Thymus (tissue), 11 donors: Measurements from ENCODE around the gene FAM186B. TPM values are rescaled to one million over a fixed set of nuclear protein-coding genes. Genes with fewer than 3 reads are reported as not detected.

Experiments
- DNase-seq, 9 donors: peaks; one replicate each; pipeline ENCODE4 v3.0.0-alpha.2; 2013; ENCODE audit warnings: low spot score in 9 of 9, low read depth in 6 of 9, missing footprints in 1 of 9
- H3K27ac ChIP-seq, 2 donors: one replicate each; pipeline ENCODE4 v1.5.1; 2013; ENCODE audit warnings: control low read depth in 1 of 2, low read depth in 1 of 2, low read length in 1 of 2, mild to moderate bottlenecking in 1 of 2, moderate library complexity in 1 of 2
- H3K27me3 ChIP-seq, 2 donors: one replicate each; pipeline ENCODE4 v1.5.1; 2013; ENCODE audit warnings: low read length in 1 of 2; ENCODE audit not compliant: control insufficient read depth in 2 of 2, insufficient read depth in 1 of 2
- H3K36me3 ChIP-seq, 2 donors: one replicate each; pipeline ENCODE4 v1.5.1; 2013; ENCODE audit warnings: low read length in 1 of 2, mild to moderate bottlenecking in 1 of 2, moderate library complexity in 1 of 2; ENCODE audit not compliant: control insufficient read depth in 2 of 2, insufficient read depth in 2 of 2
- H3K4me1 ChIP-seq, 2 donors: one replicate each; pipeline ENCODE4 v1.5.1; 2013; ENCODE audit warnings: low read length in 2 of 2; ENCODE audit not compliant: control insufficient read depth in 2 of 2, insufficient read depth in 2 of 2
- H3K4me3 ChIP-seq, 2 donors: one replicate each; pipeline ENCODE4 v1.5.1; 2013; ENCODE audit warnings: low read length in 2 of 2, control low read depth in 1 of 2, mild to moderate bottlenecking in 1 of 2
- H3K9me3 ChIP-seq, 2 donors: one replicate each; pipeline ENCODE4 v1.5.1; 2013; ENCODE audit warnings: low read length in 1 of 2, mild to moderate bottlenecking in 1 of 2; ENCODE audit not compliant: control insufficient read depth in 2 of 2, insufficient read depth in 1 of 2
- WGBS: extraction: QIAGEN DNeasy Blood & Tissue Kit; methylation state at CpG from one replicate; pipeline ENCODE4 v1.1.7; 2013; 5-methylcytosine and 5-hydroxymethylcytosine counted together
- polyA plus RNA-seq: library from polyadenylated mRNA; stranded (reverse); fragments of 200-250 nt; gene quantifications from one replicate; pipeline ENCODE4 v1.2.3, GENCODE V29; 2013
- total RNA-seq: library from RNA; stranded (reverse); fragments of 120-200 nt; gene quantifications from one replicate; pipeline ENCODE4 v1.2.4, GENCODE V29; 2013
- donor health status: healthy.

The FAM186B gene
- total and polyA plus RNA-seq, 2 donors, result 0.09 TPM

DNA sequence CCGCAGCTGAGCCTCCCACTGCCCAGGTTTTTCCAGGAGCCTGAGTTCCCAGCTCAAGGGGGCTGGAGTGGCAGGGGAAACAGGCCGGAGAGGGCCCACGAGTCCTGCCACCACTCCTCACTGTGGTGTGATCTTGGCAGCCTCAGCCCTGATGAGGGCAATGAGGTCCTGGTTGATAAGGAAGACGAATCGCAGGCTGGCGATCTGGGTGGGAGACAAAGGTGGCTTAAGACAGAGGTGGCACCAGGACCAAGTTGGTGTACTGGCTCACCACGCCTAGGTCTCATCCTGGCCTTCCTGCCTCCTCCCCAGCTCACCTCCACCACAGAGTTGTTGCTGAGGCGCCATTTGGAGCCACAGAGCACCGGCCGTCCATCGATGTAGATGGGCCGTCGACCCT is 46.9 kb downstream of the FAM186B start:
- 90% methylated on average over 13 of the region's 13 CpGs for WGBS
- H3K27me3 ChIP-seq, result no peaks in the 10 kb centered on the region
- H3K9me3 ChIP-seq, result peaks cover 0 to 3% of the 10 kb centered on the region in 2 donors
- H3K36me3 ChIP-seq, result peaks cover 71 to 75% of the 10 kb centered on the region in 2 donors
- no peak overlapping the region for H3K4me3 ChIP-seq
- H3K27ac ChIP-seq, result no peak overlapping the region
- H3K4me1 ChIP-seq, result no peaks in the 10 kb centered on the region
- no peak for DNase-seq

GRCh38 chr12:49557917-49558215 is 47.6 kb downstream of the FAM186B start:
- peaks cover 0 to 4% of the 10 kb centered on the region in 2 donors for H3K27me3 ChIP-seq
- no peaks in the 10 kb centered on the region for H3K4me1 ChIP-seq
- no peak overlapping the region for H3K27ac ChIP-seq
- no peak for DNase-seq
- H3K36me3 ChIP-seq, result peaks cover 64 to 68% of the 10 kb centered on the region in 2 donors
- WGBS, result 94% methylated on average over 7 of the region's 7 CpGs
- H3K9me3 ChIP-seq, result peaks cover 0 to 3% of the 10 kb centered on the region in 2 donors
- no peak overlapping the region for H3K4me3 ChIP-seq

DNA sequence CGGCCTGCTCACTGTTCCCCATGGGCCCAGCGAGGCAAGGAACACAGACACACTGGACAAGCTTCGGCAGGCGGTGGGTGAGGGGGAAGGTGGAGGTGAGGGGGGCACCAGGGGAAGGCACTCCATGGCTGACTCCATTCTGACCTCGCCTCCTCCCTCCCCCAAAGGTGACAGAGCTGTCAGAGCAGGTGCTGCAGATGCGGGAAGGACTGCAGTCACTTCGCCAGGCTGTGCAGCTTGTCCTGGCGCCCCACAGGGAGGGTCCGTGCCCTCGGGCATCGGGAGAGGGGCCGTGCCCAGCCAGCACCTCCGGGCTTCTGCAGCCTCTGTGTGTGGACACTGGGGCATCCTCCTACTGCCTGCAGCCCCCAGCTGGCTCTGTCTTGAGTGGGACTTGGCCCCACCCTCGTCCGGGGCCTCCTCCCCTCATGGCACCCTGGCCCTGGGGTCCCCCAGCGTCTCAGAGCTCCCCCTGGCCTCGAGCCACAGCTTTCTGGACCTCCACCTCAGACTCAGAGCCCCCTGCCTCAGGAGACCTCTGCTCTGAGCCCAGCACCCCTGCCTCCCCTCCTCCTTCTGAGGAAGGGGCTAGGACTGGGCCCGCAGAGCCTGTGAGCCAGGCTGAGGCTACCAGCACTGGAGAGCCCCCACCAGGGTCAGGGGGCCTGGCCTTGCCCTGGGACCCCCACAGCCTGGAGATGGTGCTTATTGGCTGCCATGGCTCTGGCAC is 48.1 kb downstream of the FAM186B start:
- 93% methylated on average over 18 of the region's 18 CpGs for WGBS
- Histone ChIP-seq H3K27ac (no peak overlapping the region), H3K27me3 (peaks cover 0 to 9% of the 10 kb centered on the region in 2 donors), H3K9me3 (peaks cover 0 to 3% of the 10 kb centered on the region in 2 donors), H3K4me1 (no peaks in the 10 kb centered on the region), H3K4me3 (no peak overlapping the region), H3K36me3 (peaks cover 59 to 63% of the 10 kb centered on the region in 2 donors)
- no peak for DNase-seq

DNA sequence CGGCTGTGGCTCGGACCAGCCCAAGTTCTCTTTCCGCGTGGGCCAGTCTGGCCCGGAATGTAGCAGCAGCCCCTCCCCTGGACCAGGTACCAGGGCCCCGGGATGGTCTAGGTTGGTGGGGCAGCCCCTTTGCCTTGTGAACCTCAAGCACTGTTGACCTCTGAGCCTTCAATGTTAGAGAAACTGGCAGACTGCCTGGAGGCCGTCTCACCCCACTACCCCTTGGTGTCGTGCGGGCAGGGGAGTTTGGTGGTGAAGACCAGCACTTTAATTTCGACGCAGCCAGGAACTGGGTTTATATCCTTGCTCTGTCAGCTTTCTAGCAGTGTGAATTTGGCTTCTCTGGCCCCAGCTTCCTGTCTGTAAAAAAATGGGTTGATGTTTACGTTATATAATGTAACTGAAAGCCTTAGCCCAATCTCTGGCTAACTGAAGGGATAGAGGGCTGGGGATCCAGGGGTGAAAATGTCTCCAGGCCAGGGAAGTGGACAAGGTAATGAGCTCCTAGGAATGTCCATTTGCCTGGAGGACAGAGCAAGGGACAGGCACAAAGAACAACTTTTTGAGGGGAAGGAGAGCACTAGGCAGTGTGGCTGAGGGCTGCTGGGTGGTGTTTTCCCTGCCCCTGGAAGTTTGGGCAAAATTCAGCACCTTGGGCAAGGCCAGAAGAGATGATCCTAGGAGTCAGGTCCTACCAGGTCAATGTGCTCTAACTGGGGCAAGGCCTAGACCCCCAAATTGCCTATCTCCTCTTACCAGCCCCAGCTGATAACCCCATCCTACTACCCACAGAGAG is 48.9 kb downstream of the FAM186B start:
- peaks cover 54 to 55% of the 10 kb centered on the region in 2 donors for H3K36me3 ChIP-seq
- no peak for DNase-seq

GRCh38 chr12:49555631-49556390 is 49.6 kb downstream of the FAM186B start:
- Histone ChIP-seq H3K4me3 (no peak overlapping the region), H3K27ac (no peak overlapping the region), H3K9me3 (peaks cover 0 to 3% of the 10 kb centered on the region in 2 donors), H3K4me1 (no peaks in the 10 kb centered on the region), H3K27me3 (peaks cover 3 to 24% of the 10 kb centered on the region in 2 donors), H3K36me3 (peaks cover 48 to 49% of the 10 kb centered on the region in 2 donors)
- no peak for DNase-seq
- WGBS, result 97% methylated on average over 18 of the region's 18 CpGs

More for the DNA sequence above, 48.9 kb downstream of the FAM186B start:
- 81% methylated on average over 12 of the region's 12 CpGs for WGBS
- Histone ChIP-seq H3K4me3 (no peak overlapping the region), H3K9me3 (peaks cover 0 to 3% of the 10 kb centered on the region in 2 donors), H3K4me1 (no peaks in the 10 kb centered on the region), H3K27me3 (peaks cover 0 to 16% of the 10 kb centered on the region in 2 donors), H3K27ac (no peak overlapping the region)

- no peak for DNase-seq
- peaks cover 0 to 1% of the 10 kb centered on the region in 2 donors for H3K9me3 ChIP-seq
- H3K27me3 ChIP-seq, result peaks cover 8 to 39% of the 10 kb centered on the region in 2 donors
- 96% methylated on average over 15 of the region's 15 CpGs for WGBS
- H3K4me3 ChIP-seq, result no peak overlapping the region
- H3K36me3 ChIP-seq, result peaks cover 33% of the 10 kb centered on the region in 2 donors
- H3K4me1 ChIP-seq, result peaks cover 0 to 1% of the 10 kb centered on the region in 2 donors
- no peak overlapping the region for H3K27ac ChIP-seq
Measured at GRCh38 chr12:49554266-49554665, 51.2 kb downstream of the FAM186B start.

DNA sequence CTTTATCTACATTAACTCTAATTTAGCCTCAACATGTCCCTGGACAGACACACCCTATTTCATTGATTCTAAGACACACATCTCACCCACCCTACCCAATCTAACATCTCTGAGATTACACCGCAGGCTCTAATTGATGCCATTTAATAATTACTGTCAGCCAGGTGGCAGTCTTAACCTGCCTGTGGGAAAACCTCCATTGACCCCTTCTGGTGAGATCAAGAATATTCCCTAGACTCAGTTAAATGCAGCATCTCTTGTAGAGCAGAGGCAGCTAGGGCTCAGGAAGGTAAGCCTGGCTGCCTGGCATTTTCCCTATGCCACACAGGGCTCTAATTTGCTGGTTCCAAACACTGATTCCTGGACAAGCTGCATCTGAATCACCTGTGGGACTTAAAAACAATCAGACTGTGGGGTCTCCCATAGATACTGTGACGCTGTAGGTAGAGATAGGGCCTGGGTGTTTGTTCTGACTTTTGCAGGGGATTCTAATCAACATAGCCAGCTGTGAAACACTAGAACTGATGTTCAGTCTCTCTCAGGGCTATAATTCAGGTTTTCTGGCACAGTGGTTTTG is 51.8 kb downstream of the FAM186B start:
- Histone ChIP-seq H3K4me3 (no peak overlapping the region), H3K36me3 (peaks cover 26 to 27% of the 10 kb centered on the region in 2 donors), H3K27ac (no peak overlapping the region), H3K9me3 (peaks cover 1 to 3% of the 10 kb centered on the region in 2 donors), H3K4me1 (peaks cover 5 to 8% of the 10 kb centered on the region in 2 donors), H3K27me3 (peaks cover 9 to 46% of the 10 kb centered on the region in 2 donors)
- WGBS, result 72% methylated on average over 2 of the region's 2 CpGs
- DNase-seq, result peak in 2 of 9 donors; percentile 21 to 56

DNA sequence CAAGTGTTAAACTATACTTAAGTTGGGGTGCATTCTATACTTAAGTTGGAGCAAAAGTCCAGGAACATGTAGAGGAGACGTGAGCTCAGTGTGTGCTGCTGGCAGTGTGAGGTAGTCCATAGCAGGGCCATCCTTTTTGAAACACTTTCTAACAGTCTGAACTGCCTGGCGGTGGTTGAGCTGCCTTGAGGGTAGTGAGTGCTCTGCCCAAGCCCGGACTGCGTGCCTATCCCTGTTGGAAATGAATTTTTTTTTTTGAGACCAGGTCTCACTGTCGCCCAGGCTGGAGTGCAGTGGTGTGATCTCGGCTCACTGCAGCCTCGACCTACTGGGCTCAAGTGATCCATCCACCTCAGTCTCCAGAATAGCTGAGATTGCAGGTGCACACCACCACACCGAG is 52.5 kb downstream of the FAM186B start:
- DNase-seq, result no peak
- peaks cover 1 to 3% of the 10 kb centered on the region in 2 donors for H3K9me3 ChIP-seq
- peaks cover 9 to 53% of the 10 kb centered on the region in 2 donors for H3K27me3 ChIP-seq
- 98% methylated on average over 8 of the region's 8 CpGs for WGBS
- no peak overlapping the region for H3K27ac ChIP-seq
- peaks cover 21% of the 10 kb centered on the region in 2 donors for H3K36me3 ChIP-seq
- H3K4me3 ChIP-seq, result no peak overlapping the region
- H3K4me1 ChIP-seq, result peaks cover 8 to 12% of the 10 kb centered on the region in 2 donors
